Brain microvascular endothelial cell (primary cell): ENCODE results near the gene FA2H.

Source experiments
- DNase-seq: peaks from one replicate; pipeline ENCODE4 v3.0.0-alpha.2; 2020
- H3K27ac ChIP-seq: fragments of 250-450 bp; sonication (Bioruptor Pico); 2 replicates; pipeline ENCODE4 v1.5.1; 2020; ENCODE audit warnings: mild to moderate bottlenecking, moderate library complexity
- H3K27me3 ChIP-seq: fragments of 250-450 bp; sonication (Bioruptor Pico); replicated peaks from 2 replicates; pipeline ENCODE4 v1.5.1; 2020; ENCODE audit warnings: mild to moderate bottlenecking
- H3K36me3 ChIP-seq: fragments of 250-450 bp; sonication (Bioruptor Pico); replicated peaks from 2 replicates; pipeline ENCODE4 v1.5.1; 2020; ENCODE audit warnings: mild to moderate bottlenecking
- H3K4me3 ChIP-seq: 2 replicates; pipeline ENCODE4 v1.5.1; 2011; ENCODE audit warnings: low read depth, mild to moderate bottlenecking, control low read depth, low read length, moderate library complexity
- CTCF ChIP-seq: IDR thresholded peaks from 2 replicates; pipeline ENCODE4 v1.5.1; 2011; ENCODE audit warnings: low read depth, mild to moderate bottlenecking, moderate library complexity, low read length, control low read depth, inconsistent platforms; ENCODE audit errors: missing control alignments
- in situ Hi-C: cut with HindIII; loops from 2 replicates; pipeline ENCODE4 v1.10.0; 2017; ENCODE audit warnings: low sequenced_read_pairs, low pct_ligation_motif_present

Gene FA2H

GRCh38 chr16:74744566-74744965, 30.1 kb downstream of the FA2H start:
- Histone ChIP-seq H3K4me3 (no peak overlapping the region), H3K27me3 (no peaks in the 10 kb centered on the region), H3K27ac (no peak overlapping the region), H3K36me3 (no peaks in the 10 kb centered on the region)
- DNase-seq: no peak
- in situ Hi-C loops: no loop called here
- TF ChIP-seq CTCF: no peak

DNA sequence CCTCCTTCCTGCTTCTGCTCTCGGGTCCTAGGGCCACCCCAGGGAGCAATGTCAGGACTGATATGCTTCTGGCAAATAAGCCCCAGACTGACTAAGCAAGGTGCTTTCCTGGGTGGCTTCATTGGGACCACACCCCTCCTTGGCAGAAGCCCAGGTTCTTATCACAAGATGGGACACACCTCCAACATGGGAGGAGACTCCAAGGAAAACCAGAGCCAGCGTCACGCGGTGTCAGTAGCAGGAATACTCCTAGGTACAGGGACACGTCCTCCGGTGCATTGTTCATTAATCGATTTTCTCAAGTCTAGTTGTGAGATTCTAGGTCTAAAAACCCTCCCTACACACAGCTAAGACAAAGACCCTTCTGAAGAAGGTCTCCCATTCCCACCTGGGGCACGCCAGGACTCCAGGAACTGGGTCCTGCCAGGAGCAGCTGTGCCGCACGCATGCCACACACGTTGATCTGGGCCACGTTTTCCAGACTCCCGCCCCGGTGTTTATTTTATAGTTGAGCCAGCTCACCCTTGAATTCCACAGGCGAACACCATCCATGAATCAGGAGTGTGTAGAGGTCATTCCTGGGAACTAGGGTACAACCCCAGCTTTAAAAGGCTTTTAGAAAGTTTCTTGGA, 30.8 kb downstream of the FA2H start:
- in situ Hi-C loops: no loop called here
- no peak overlapping the region for H3K4me3 ChIP-seq

DNA sequence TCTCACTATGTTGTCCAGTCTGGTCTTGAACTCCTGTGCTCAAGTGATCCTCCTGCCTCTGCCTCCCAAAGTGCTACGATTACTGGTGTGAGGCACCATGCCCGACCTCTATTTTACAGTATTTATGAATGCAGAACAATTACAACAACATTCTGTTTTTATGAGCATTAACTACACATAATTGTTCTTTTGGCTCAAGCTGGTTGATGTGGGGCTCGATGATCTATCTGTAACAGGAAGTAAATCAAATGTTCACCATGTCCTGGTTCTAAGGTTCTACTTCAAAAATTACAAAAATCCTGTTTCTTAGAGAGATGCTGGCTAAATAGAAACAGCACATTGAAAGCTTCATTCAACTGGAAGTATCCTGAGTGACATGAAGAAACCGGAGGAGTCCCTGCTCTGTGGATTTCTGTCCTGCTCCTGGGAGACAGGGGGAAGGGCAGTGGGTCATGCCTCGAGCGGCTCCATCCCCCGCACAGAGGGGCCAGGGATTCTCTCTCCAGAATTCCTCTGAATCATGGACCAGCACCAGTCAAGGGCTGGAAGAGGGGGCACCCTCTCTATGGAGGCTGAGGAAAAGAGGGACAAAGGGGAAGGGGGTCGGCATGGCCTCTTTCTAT, 31.5 kb downstream of the FA2H start:
- no peaks in the 10 kb centered on the region for H3K36me3 ChIP-seq
- no peak overlapping the region for H3K4me3 ChIP-seq
- in situ Hi-C loops: no loop called here
- TF ChIP-seq CTCF: no peak
- no peak for DNase-seq
- no peak overlapping the region for H3K27ac ChIP-seq
- no peaks in the 10 kb centered on the region for H3K27me3 ChIP-seq

More for the DNA sequence above, 30.8 kb downstream of the FA2H start:
- Histone ChIP-seq H3K27me3 (no peaks in the 10 kb centered on the region), H3K36me3 (no peaks in the 10 kb centered on the region), H3K27ac (no peak overlapping the region)
- peak; percentile 16 for DNase-seq
- no peak for TF ChIP-seq CTCF

DNA sequence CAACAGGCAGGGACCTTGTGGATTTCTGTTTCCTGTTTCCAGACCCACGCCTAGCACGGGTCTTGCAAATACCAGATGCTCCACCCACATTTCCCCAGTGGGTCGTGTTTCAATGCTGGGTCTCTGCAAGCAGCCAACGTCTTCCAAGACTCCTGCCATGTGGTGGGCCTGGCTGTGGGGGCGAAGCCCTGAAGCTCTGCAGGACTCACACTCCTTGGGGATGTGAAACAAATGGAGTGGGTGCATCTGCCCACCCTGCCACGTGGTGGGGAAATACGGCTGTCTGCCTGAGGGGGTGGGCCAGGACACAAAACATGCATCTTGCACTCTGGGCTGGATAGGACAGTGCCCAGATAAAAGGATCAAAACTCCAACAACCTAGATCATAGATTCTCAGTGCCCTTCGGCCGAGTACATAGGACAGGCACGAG, 32.6 kb downstream of the FA2H start:
- TF ChIP-seq CTCF: no peak
- no peak for DNase-seq
- H3K27ac ChIP-seq: no peak overlapping the region
- no peak overlapping the region for H3K4me3 ChIP-seq
- no peaks in the 10 kb centered on the region for H3K27me3 ChIP-seq
- H3K36me3 ChIP-seq: no peaks in the 10 kb centered on the region
- in situ Hi-C loops: no loop called here

DNA sequence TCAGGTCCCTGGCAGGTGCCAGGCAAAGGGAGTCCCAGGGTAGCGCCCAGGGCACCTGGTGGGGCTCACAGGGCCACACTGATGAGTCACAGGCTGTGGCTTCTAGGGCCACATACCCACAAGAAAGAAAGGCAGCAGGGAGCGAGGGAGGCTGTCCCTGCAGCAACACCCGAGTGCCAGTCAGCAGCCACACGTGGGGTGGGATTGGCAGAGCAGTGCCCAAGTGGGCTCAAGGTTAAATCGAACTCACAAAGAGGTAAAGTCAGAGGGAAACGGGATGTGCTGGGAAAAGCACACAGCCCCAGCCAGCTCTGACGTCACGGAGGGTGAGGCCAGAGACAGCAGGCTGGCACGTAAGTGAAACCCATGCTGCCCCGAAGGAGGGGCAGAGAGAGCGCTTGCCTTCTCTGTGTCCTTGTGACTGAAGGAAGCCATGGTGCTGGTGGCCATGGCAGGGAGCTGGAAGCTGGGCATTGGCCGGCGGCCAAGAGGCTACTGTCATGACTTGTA, 33.8 kb downstream of the FA2H start:
- H3K27me3 ChIP-seq: no peaks in the 10 kb centered on the region
- no peak for TF ChIP-seq CTCF
- H3K4me3 ChIP-seq: no peak overlapping the region
- H3K27ac ChIP-seq: no peak overlapping the region
- DNase-seq: no peak
- H3K36me3 ChIP-seq: no peaks in the 10 kb centered on the region
- in situ Hi-C loops: no loop called here
